ENCODE measurements around the gene CEP72.

CEP72 gene

GRCh38 chr5:652023-652515, 39.9 kb downstream of the CEP72 start:
- in situ Hi-C loops (cut with MboI; ENCODE audit: low sequenced_read_pairs): no loop called here

GRCh38 chr5:652773-653350, 40.7 kb downstream of the CEP72 start:
- in situ Hi-C loops (cut with MboI; ENCODE audit: low sequenced_read_pairs): no loop called here

GRCh38 chr5:654071-654778, 42.1 kb downstream of the CEP72 start:
- in situ Hi-C loops (cut with MboI; ENCODE audit: low sequenced_read_pairs): no loop called here

GRCh38 chr5:655406-655805, 43.3 kb downstream of the CEP72 start:
- in situ Hi-C loops (cut with MboI; ENCODE audit: low sequenced_read_pairs): no loop called here

GRCh38 chr5:657570-657969, 45.4 kb downstream of the CEP72 start:
- in situ Hi-C loops (cut with MboI; ENCODE audit: low sequenced_read_pairs): no loop called here

- in situ Hi-C loops (cut with MboI; ENCODE audit: low sequenced_read_pairs): no loop called here
These were observed 46.0 kb downstream of the CEP72 start for GRCh38 chr5:658103-658502.

- in situ Hi-C loops (cut with MboI; ENCODE audit: low sequenced_read_pairs): no loop called here
These were observed 47.5 kb downstream of the CEP72 start for GRCh38 chr5:659496-660263.

GRCh38 chr5:660491-661030, 48.4 kb downstream of the CEP72 start:
- in situ Hi-C loops (cut with MboI; ENCODE audit: low sequenced_read_pairs): no loop called here

GRCh38 chr5:661891-662750, 50.0 kb downstream of the CEP72 start:
- in situ Hi-C loops (cut with MboI; ENCODE audit: low sequenced_read_pairs): no loop called here

- in situ Hi-C loops (cut with MboI; ENCODE audit: low sequenced_read_pairs): no loop called here
These were observed 50.8 kb downstream of the CEP72 start for GRCh38 chr5:662751-663435.

GRCh38 chr5:663436-664342, 51.5 kb downstream of the CEP72 start:
- in situ Hi-C loops (cut with MboI; ENCODE audit: low sequenced_read_pairs): no loop called here

GRCh38 chr5:664343-664993, 52.3 kb downstream of the CEP72 start:
- in situ Hi-C loops (cut with MboI; ENCODE audit: low sequenced_read_pairs): no loop called here

GRCh38 chr5:664994-665360, 52.8 kb downstream of the CEP72 start:
- in situ Hi-C loops (cut with MboI; ENCODE audit: low sequenced_read_pairs): no loop called here

- in situ Hi-C loops (cut with MboI; ENCODE audit: low sequenced_read_pairs): no loop called here
These were observed 53.4 kb downstream of the CEP72 start for GRCh38 chr5:665541-665955.

- in situ Hi-C loops (cut with MboI; ENCODE audit: low sequenced_read_pairs): no loop called here
These were observed 54.0 kb downstream of the CEP72 start for GRCh38 chr5:665956-666711.

GRCh38 chr5:666816-667498, 54.8 kb downstream of the CEP72 start:
- in situ Hi-C loops (cut with MboI; ENCODE audit: low sequenced_read_pairs): no loop called here

- in situ Hi-C loops (cut with MboI; ENCODE audit: low sequenced_read_pairs): no loop called here
These were observed 56.3 kb downstream of the CEP72 start for GRCh38 chr5:668283-668995.

Measured in HL-60/S4 treated with retinoic acid at 250 ng/mL for 4 days and 3 days (cell line).